Karpas-422 (cell line): ENCODE data around the gene PHF20. TPM values are rescaled to one million over a fixed set of nuclear protein-coding genes. Genes with fewer than 3 reads are reported as not detected.

Experiments
- DNase-seq: peaks from one replicate; pipeline ENCODE4 v3.0.0-alpha.2; 2015
- H2AFZ ChIP-seq: fragments of 200-600 bp; sonication (generic); 2 replicates; pipeline ENCODE4 v1.6.1; 2014; ENCODE audit warnings: antibody characterized with exemption, low read length, mixed read lengths
- H3K27ac ChIP-seq: fragments of 200-600 bp; sonication (generic); 2 replicates; pipeline ENCODE4 v1.5.1; 2014; ENCODE audit warnings: mild to moderate bottlenecking, low read length, moderate library complexity
- H3K27me3 ChIP-seq: fragments of 200-600 bp; sonication (generic); 2 replicates; pipeline ENCODE4 v1.6.1; 2014; ENCODE audit warnings: low read length, mixed read lengths
- H3K36me3 ChIP-seq: fragments of 200-600 bp; sonication (generic); 2 replicates; pipeline ENCODE4 v1.6.1; 2014; ENCODE audit warnings: low read length, mixed read lengths; ENCODE audit not compliant: insufficient read depth
- H3K4me1 ChIP-seq: fragments of 200-600 bp; sonication (generic); 2 replicates; pipeline ENCODE4 v1.6.1; 2014; ENCODE audit warnings: mild to moderate bottlenecking, low read length, mixed read lengths
- H3K4me2 ChIP-seq: fragments of 200-600 bp; sonication (generic); 2 replicates; pipeline ENCODE4 v1.6.1; 2014; ENCODE audit warnings: low read length, low read depth, mild to moderate bottlenecking; ENCODE audit not compliant: poor library complexity, severe bottlenecking
- H3K4me3 ChIP-seq: fragments of 200-600 bp; sonication (generic); 2 replicates; pipeline ENCODE4 v1.5.1; 2014; ENCODE audit warnings: mild to moderate bottlenecking, antibody characterized with exemption, low read length, mixed read lengths
- H3K79me2 ChIP-seq: fragments of 200-600 bp; sonication (generic); 2 replicates; pipeline ENCODE4 v1.6.1; 2014; ENCODE audit warnings: mild to moderate bottlenecking, low read length, mixed read lengths
- H3K9ac ChIP-seq: fragments of 200-600 bp; sonication (generic); 2 replicates; pipeline ENCODE4 v1.6.0; 2014; ENCODE audit warnings: low read length
- H3K9me2 ChIP-seq: fragments of 200-600 bp; sonication (generic), shearing (Covaris generic); replicated peaks from 2 replicates; pipeline ENCODE4 v1.6.0; 2014; ENCODE audit warnings: mild to moderate bottlenecking, low read length, moderate library complexity; ENCODE audit not compliant: insufficient read depth
- H3K9me3 ChIP-seq: fragments of 300-700, 200-600 bp; sonication (generic); 2 replicates; pipeline ENCODE4 v1.6.1; 2014; ENCODE audit warnings: low read length, mixed read lengths
- H4K20me1 ChIP-seq: fragments of 200-600 bp; sonication (generic); 2 replicates; pipeline ENCODE4 v1.6.1; 2014; ENCODE audit warnings: mild to moderate bottlenecking, antibody characterized with exemption, low read length, low read depth; ENCODE audit not compliant: insufficient read depth
- total RNA-seq: library from RNA; depleted of rRNA; stranded (reverse); fragments of >200 nt; shearing (Covaris generic); gene quantifications from 2 replicates; pipeline ENCODE4 v1.2.3, GENCODE V29; 2014; ENCODE audit warnings: low replicate concordance

PHF20 gene
- total RNA-seq, 1 experiment from 2014 or later = 27.8 TPM

GRCh38 chr20:35830264-35830663, 58.4 kb downstream of the PHF20 start:
- no peak for DNase-seq
- Histone ChIP-seq H3K9me2 (no peaks in the 10 kb centered on the region), H2AFZ (no peak overlapping the region), H3K9ac (no peak overlapping the region), H3K27ac (no peak overlapping the region), H3K36me3 (peaks cover 9% of the 10 kb centered on the region), H3K27me3 (no peaks in the 10 kb centered on the region), H3K9me3 (no peaks in the 10 kb centered on the region), H4K20me1 (no peaks in the 10 kb centered on the region), H3K79me2 (peaks cover 60% of the 10 kb centered on the region), H3K4me3 (no peak overlapping the region), H3K4me1 (no peaks in the 10 kb centered on the region), H3K4me2 (no peak overlapping the region)

- Histone ChIP-seq H3K9me3 (no peaks in the 10 kb centered on the region), H3K4me1 (no peaks in the 10 kb centered on the region), H3K4me3 (no peak overlapping the region), H3K27me3 (no peaks in the 10 kb centered on the region), H3K9ac (no peak overlapping the region), H3K79me2 (peaks cover 56% of the 10 kb centered on the region), H2AFZ (no peak overlapping the region), H4K20me1 (no peaks in the 10 kb centered on the region), H3K36me3 (peaks cover 9% of the 10 kb centered on the region), H3K4me2 (no peak overlapping the region), H3K27ac (no peak overlapping the region), H3K9me2 (no peaks in the 10 kb centered on the region)
- no peak for DNase-seq
These were observed 59.2 kb downstream of the PHF20 start for GRCh38 chr20:35831029-35831428.

- no peaks in the 10 kb centered on the region for H3K4me1 ChIP-seq
- H4K20me1 ChIP-seq = no peaks in the 10 kb centered on the region
- H3K4me3 ChIP-seq = no peak overlapping the region
These were observed 60.2 kb downstream of the PHF20 start for GRCh38 chr20:35831971-35832370.

GRCh38 chr20:35833241-35833640, 61.4 kb downstream of the PHF20 start:
- Histone ChIP-seq H3K36me3 (peaks cover 9% of the 10 kb centered on the region), H3K79me2 (peaks cover 56% of the 10 kb centered on the region), H3K4me3 (no peak overlapping the region), H3K4me2 (no peak overlapping the region), H4K20me1 (no peaks in the 10 kb centered on the region), H3K9me3 (no peaks in the 10 kb centered on the region), H3K9ac (no peak overlapping the region), H3K27ac (no peak overlapping the region), H3K27me3 (no peaks in the 10 kb centered on the region), H3K4me1 (no peaks in the 10 kb centered on the region), H2AFZ (no peak overlapping the region), H3K9me2 (no peaks in the 10 kb centered on the region)
- no peak for DNase-seq

More at GRCh38 chr20:35831971-35832370, 60.2 kb downstream of the PHF20 start:
- H3K36me3 ChIP-seq = peaks cover 9% of the 10 kb centered on the region
- H3K27me3 ChIP-seq = no peaks in the 10 kb centered on the region
- no peak overlapping the region for H3K4me2 ChIP-seq
- DNase-seq = no peak
- no peaks in the 10 kb centered on the region for H3K9me3 ChIP-seq
- no peak overlapping the region for H2AFZ ChIP-seq
- no peak overlapping the region for H3K27ac ChIP-seq
- no peak overlapping the region for H3K9ac ChIP-seq
- peaks cover 53% of the 10 kb centered on the region for H3K79me2 ChIP-seq
- H3K9me2 ChIP-seq = no peaks in the 10 kb centered on the region

GRCh38 chr20:35837577-35838195, 65.9 kb downstream of the PHF20 start:
- Histone ChIP-seq H3K9ac (no peak overlapping the region), H3K36me3 (peaks cover 12% of the 10 kb centered on the region), H4K20me1 (no peaks in the 10 kb centered on the region), H2AFZ (no peak overlapping the region), H3K9me2 (no peaks in the 10 kb centered on the region), H3K9me3 (no peaks in the 10 kb centered on the region), H3K4me2 (no peak overlapping the region), H3K4me1 (no peaks in the 10 kb centered on the region), H3K4me3 (no peak overlapping the region), H3K79me2 (peaks cover 48% of the 10 kb centered on the region), H3K27ac (no peak overlapping the region), H3K27me3 (no peaks in the 10 kb centered on the region)
- no peak for DNase-seq

GRCh38 chr20:35838205-35838604, 66.4 kb downstream of the PHF20 start:
- Histone ChIP-seq H3K4me2 (no peak overlapping the region), H4K20me1 (no peaks in the 10 kb centered on the region), H3K27me3 (no peaks in the 10 kb centered on the region), H3K9ac (no peak overlapping the region), H3K79me2 (peaks cover 45% of the 10 kb centered on the region), H3K9me3 (no peaks in the 10 kb centered on the region), H3K4me3 (no peak overlapping the region), H3K4me1 (no peaks in the 10 kb centered on the region), H3K27ac (no peak overlapping the region), H3K36me3 (peaks cover 16% of the 10 kb centered on the region), H3K9me2 (no peaks in the 10 kb centered on the region), H2AFZ (no peak overlapping the region)
- no peak for DNase-seq

GRCh38 chr20:35839904-35840303, 68.1 kb downstream of the PHF20 start:
- Histone ChIP-seq H3K4me2 (no peak overlapping the region), H3K9ac (no peak overlapping the region), H3K9me3 (no peaks in the 10 kb centered on the region), H3K79me2 (peaks cover 41% of the 10 kb centered on the region), H3K27ac (no peak overlapping the region), H3K4me3 (no peak overlapping the region), H2AFZ (no peak overlapping the region), H4K20me1 (no peaks in the 10 kb centered on the region), H3K9me2 (no peaks in the 10 kb centered on the region), H3K4me1 (no peaks in the 10 kb centered on the region), H3K27me3 (no peaks in the 10 kb centered on the region), H3K36me3 (peaks cover 22% of the 10 kb centered on the region)
- no peak for DNase-seq

GRCh38 chr20:35840421-35840820, 68.6 kb downstream of the PHF20 start:
- no peaks in the 10 kb centered on the region for H3K4me1 ChIP-seq
- H3K9ac ChIP-seq = no peak overlapping the region
- no peaks in the 10 kb centered on the region for H3K27me3 ChIP-seq
- no peaks in the 10 kb centered on the region for H3K9me2 ChIP-seq
- DNase-seq = no peak
- no peak overlapping the region for H2AFZ ChIP-seq
- no peak overlapping the region for H3K27ac ChIP-seq
- H3K9me3 ChIP-seq = no peaks in the 10 kb centered on the region
- peaks cover 24% of the 10 kb centered on the region for H3K36me3 ChIP-seq
- no peaks in the 10 kb centered on the region for H4K20me1 ChIP-seq
- no peak overlapping the region for H3K4me2 ChIP-seq
- no peak overlapping the region for H3K4me3 ChIP-seq
- H3K79me2 ChIP-seq = peaks cover 37% of the 10 kb centered on the region
